G401.6 (cell line): ENCODE data around the gene SP100.
"Not testable (repeated sequence)": the region's sequence is repeated elsewhere in the genome, so short reads cannot be mapped to it uniquely, and the experiment has no call there.

Source experiments
- FAIRE-seq: peaks from 2 replicates; lab custom pipeline; 2012; peaks lifted over from hg19 to GRCh38; lab: Jason Lieb, UNC

The SP100 gene

GRCh38 chr2:230422149-230422548 lies 6.1 kb downstream of the SP100 start:
- no peak for FAIRE-seq

GRCh38 chr2:230423851-230424458 lies 8.0 kb downstream of the SP100 start:
- no peak for FAIRE-seq

GRCh38 chr2:230425377-230425776 lies 9.4 kb downstream of the SP100 start:
- no peak for FAIRE-seq

- FAIRE-seq = no peak
Measured at GRCh38 chr2:230429513-230429912, 13.5 kb downstream of the SP100 start.

- FAIRE-seq = no peak
Measured at GRCh38 chr2:230430957-230431910, 15.2 kb downstream of the SP100 start.

- FAIRE-seq = no peak
Measured at GRCh38 chr2:230434677-230435324, 18.8 kb downstream of the SP100 start.

GRCh38 chr2:230435431-230435830 lies 19.4 kb downstream of the SP100 start:
- FAIRE-seq = no peak

GRCh38 chr2:230439121-230439520 lies 23.1 kb downstream of the SP100 start:
- not testable (repeated sequence) for FAIRE-seq

- FAIRE-seq = no peak
Measured at GRCh38 chr2:230439590-230439989, 23.6 kb downstream of the SP100 start.

GRCh38 chr2:230441227-230441897 lies 25.4 kb downstream of the SP100 start:
- no peak for FAIRE-seq

GRCh38 chr2:230443541-230443940 lies 27.5 kb downstream of the SP100 start:
- no peak for FAIRE-seq

GRCh38 chr2:230444832-230445231 lies 28.8 kb downstream of the SP100 start:
- no peak for FAIRE-seq

- FAIRE-seq = no peak
Measured at GRCh38 chr2:230447036-230447435, 31.0 kb downstream of the SP100 start.

GRCh38 chr2:230447455-230448451 lies 31.8 kb downstream of the SP100 start:
- FAIRE-seq = no peak

- no peak for FAIRE-seq
Measured at GRCh38 chr2:230449901-230450467, 34.0 kb downstream of the SP100 start.

- no peak for FAIRE-seq
Measured at GRCh38 chr2:230453006-230453405, 37.0 kb downstream of the SP100 start.

GRCh38 chr2:230455005-230455684 lies 39.1 kb downstream of the SP100 start:
- FAIRE-seq = no peak

GRCh38 chr2:230457073-230457768 lies 41.2 kb downstream of the SP100 start:
- no peak for FAIRE-seq

- FAIRE-seq = no peak
Measured at GRCh38 chr2:230457793-230458192, 41.8 kb downstream of the SP100 start.

- no peak for FAIRE-seq
Measured at GRCh38 chr2:230459216-230459615, 43.2 kb downstream of the SP100 start.
